DMS153 treated with DMSO at 0.1 percent for 48 hours (cell line): Measurements from ENCODE around the gene EIF3B.
"Not testable (repeated sequence)": the region's sequence is repeated elsewhere in the genome, so short reads cannot be mapped to it uniquely, and the experiment has no call there.

Source experiments
- DNase-seq: peaks from one replicate; lab custom pipeline; 2025; ENCODE audit not compliant: unreplicated experiment; lab: John Stamatoyannopoulos, UW

The EIF3B gene

DNA sequence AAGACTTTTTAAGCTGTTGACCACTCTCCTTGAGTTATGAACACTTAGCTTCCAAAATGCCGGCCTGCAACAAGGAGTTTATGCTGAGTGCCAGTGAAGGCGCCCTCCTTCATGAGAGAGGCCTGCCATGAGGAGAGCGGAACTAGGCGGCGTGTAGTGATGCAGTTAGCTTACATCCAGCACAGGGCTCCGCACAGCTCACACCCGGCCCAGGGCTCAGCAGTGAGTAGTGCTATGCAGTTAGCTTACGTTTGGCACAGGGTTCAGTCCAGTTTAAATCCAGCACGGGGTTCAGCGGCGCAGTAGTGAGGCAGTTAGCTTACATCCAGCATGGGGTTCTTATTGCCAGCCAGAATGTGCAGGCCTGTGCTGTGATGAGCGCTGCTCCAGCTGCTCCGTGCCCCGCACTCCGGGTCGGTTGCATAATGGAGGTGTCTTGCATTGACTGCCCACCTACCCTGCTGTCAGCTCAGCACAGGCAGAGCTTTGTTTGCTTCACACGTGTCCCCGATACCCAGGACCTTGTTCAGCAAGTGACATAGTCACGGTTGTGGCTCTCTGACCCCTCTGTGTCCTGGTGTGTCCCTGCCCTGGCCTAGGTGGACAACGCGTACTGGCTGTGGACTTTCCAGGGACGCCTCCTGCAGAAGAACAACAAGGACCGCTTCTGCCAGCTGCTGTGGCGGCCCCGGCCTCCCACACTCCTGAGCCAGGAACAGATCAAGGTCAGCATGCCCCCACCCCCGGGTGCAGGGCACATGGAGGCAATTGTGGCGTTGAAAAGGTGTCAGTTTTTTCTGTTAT lies 21.9 kb downstream of the EIF3B start:
- no peak for DNase-seq

GRCh38 chr7:2377492-2377891 lies 22.9 kb downstream of the EIF3B start:
- not testable (repeated sequence) for DNase-seq

- DNase-seq: not testable (repeated sequence)
Measured at GRCh38 chr7:2378125-2378524, 23.5 kb downstream of the EIF3B start.

DNA sequence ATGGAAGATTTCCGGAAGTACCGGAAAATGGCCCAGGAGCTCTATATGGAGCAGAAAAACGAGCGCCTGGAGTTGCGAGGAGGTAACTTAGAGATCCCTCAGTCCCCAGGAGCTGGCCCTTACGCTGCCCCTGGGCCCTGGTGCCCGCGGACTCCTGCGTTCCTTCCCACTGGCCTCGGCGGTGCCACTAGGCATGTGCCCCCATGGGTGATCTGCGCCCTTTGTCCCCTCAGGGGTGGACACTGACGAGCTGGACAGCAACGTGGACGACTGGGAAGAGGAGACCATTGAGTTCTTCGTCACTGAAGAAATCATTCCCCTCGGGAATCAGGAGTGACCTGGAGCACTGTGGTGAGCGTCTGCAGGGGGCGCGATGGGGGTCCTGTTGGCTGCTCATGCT lies 24.5 kb downstream of the EIF3B start:
- DNase-seq: no peak

GRCh38 chr7:2379821-2380450 lies 25.3 kb downstream of the EIF3B start:
- no peak for DNase-seq

GRCh38 chr7:2380461-2380860 lies 25.8 kb downstream of the EIF3B start:
- no peak for DNase-seq

DNA sequence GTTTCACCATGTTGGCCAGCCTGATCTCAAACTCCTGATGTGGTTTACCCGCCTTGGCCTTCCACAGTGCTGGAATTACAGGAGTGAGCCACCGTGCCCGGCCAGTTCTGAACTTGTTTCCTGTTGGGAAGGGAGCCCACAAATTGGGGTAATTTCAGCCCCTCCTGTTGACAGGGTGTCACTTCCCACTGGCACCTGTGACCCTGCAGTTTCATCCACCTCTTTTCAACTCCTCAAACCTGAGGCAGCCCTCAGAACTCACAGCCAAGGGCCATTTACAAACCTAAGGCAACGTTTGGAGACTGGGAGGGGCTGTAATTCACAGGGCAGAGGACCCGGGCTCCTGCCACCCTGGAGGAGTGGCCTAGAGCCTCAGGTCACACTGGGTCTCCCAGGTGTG lies 26.6 kb downstream of the EIF3B start:
- no peak for DNase-seq

DNA sequence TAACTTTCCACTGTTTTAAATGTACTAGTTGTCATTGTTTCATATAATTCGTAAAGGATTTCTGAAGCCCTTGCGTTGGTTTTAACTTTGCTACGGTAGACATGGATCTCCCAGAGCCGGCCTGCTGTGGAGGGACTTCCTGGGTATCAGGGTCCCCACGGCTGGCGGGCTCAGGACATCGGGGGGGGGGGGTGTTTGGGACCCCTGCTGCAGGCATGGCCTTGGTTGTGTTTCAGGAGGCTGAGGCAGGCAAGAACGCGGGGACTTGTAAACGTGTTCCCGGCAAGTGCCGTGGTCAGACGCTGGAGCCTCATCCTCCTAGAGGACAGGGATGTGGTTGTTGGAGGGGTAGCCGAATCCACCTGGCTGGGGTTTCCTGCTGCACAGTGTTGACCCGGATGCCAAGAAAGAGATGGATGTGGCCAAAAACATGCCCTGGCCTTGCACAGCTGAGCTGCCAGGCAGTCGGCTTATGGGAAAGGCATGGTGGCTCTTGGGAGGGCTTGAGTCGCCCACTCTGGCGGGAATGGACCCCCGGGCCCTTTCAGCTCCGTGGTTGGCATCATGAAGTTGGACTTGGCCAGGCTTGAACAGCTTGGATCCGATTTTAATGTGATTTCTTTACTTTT lies 27.4 kb downstream of the EIF3B start:
- no peak for DNase-seq

DNA sequence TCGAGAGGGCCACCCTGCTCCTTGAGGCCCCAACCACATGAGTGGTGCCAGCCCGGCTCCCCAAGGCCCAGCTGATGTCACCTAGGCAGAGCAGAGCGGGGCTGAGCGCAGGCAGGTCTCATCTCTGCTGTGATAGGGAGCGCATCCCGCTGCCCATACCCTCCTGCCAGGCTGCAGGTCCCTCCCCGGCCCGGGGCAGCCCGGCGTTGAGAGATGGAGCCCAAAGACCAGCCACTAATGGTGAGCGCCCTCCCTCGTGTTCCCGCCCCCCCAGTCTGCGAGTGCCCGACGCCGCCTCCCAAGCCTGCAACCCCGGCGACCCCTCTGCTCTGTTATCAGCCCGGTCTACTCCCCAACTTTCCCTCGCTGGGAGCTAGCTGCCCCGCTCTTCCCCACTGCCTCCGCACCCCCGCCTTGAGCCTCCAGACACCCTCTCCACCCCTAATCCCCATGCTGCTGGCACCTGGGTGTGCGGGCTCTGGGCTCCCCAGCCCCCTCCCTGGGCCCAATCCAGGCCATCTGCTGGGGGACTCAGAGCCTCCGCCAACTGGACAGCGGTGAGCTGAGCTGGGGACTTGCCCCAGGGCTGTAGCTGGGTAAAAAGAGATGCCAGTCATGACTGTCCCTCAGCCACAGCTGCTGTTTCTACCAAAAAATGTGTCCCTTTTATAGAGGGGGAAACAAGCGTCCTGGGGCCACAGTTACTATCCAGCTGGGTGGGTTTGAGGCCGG lies 29.1 kb downstream of the EIF3B start:
- DNase-seq: no peak

DNA sequence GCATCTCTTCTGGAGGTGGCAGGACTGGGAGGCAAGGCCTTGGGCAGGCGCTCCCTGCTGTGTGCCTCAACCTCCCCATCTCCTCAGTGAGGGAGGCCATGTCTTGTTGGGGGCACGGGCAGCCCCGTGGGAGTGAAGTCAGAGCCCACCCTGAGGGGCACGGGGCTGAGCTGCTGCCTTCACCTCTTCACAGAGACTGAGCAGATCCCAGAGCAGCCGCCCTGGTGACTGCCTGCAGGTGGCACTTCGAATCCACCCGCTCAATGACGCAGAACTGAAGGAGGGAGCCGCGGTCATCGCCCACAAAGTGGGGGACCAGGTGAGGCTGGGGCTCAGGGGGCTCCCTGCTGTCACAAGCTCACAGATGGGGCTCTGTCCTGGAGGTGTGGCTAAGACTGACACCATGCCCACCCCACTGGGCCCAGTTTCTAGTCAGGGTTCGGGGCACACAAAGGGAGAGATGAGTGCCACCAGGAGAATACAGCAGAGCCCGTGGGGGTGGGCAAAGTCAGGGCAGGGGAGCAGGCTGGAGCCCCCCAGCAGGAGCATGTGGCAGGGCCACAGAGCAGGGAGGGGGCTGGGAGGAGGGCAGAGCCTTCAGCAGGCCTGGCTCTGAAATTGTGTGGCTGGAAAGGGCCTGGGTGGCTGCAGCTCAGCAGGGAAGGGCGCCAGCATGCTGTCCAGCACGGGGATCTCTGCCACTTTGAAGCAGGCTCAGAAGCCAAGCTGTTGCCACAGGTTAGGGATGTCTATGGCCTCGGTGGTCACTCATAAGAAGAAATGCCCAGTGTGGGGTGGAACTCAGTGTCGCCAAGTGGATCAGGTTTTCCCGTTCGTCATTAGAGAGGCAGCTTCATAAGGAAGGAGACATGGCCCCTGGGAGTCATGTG lies 30.0 kb downstream of the EIF3B start:
- no peak for DNase-seq

DNA sequence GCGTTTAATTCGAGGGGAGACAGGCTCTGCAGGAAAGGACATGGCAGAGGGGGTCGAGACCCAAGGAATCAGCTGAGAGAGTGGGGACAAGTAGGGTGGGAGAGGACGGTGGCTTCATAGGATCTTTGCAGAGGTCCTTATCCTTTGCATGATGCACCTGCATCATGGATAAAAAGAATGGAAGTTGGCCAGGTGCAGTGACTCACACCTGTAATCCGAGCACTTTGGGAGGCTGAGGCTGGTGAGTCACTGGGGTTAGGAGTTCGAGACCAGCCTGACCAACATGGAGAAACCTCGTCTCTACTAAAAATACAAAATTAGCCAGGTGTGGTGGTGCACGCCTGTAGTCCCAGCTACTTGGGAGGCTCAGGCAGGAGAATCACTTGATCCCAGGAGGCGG lies 31.5 kb downstream of the EIF3B start:
- DNase-seq: not testable (repeated sequence)

GRCh38 chr7:2386964-2387669 lies 32.5 kb downstream of the EIF3B start:
- DNase-seq: no peak

- peak; percentile 54 for DNase-seq
Measured at GRCh38 chr7:2387897-2388636, 33.4 kb downstream of the EIF3B start.

DNA sequence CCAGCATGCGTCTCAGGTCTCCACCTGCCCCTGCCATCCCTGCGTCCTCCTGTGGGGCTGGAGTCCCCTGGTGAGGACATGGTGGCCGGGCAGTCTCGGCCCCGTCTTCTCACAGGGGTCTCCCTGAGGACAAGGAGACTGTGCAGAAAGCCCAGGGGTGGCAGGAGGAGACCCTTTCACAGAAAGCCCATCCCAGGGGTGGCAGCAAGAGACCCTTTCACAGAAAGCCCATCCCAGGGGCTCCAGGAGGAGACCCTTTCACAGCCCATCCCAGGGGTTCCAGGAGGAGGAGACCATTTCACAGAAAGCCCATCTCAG lies 34.0 kb downstream of the EIF3B start:
- no peak for DNase-seq

DNA sequence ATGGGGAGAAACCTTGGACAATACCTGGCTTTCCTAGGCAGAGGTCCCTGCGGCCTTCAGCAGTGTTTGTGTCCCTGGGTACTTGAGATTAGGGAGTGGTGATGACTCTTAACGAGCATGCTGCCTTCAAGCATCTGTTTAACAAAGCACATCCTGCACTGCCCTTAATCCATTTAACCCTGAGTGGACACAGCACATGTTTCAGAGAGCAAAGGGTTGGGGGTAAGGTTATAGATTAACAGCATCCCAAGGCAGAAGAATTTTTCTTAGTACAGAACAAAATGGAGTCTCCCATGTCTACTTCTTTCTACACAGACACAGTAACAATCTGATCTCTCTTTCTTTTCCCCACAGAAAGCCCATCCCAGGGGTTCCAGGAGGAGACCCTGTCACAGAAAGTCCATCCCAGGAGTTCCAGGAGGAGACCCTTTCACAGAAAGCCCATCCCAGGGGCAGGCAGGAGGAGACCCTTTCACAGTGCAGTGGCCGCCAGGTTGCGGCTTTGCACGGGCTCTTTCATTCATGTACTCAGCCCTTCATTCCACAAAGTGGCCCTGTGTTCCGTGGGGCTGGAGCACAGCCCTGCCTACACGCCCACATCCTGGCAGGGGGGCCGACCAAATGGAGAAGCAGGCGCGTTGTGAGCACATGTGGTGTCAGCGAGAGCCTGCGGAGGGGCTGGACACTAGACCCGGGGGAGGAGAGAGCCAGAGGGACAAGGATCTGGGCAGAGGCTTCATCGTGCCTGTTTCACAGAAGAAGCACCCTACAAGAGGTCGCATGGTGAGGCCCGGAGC lies 35.6 kb downstream of the EIF3B start:
- DNase-seq: not testable (repeated sequence)

- DNase-seq: no peak
Measured at GRCh38 chr7:2393706-2394105, 39.1 kb downstream of the EIF3B start.

DNA sequence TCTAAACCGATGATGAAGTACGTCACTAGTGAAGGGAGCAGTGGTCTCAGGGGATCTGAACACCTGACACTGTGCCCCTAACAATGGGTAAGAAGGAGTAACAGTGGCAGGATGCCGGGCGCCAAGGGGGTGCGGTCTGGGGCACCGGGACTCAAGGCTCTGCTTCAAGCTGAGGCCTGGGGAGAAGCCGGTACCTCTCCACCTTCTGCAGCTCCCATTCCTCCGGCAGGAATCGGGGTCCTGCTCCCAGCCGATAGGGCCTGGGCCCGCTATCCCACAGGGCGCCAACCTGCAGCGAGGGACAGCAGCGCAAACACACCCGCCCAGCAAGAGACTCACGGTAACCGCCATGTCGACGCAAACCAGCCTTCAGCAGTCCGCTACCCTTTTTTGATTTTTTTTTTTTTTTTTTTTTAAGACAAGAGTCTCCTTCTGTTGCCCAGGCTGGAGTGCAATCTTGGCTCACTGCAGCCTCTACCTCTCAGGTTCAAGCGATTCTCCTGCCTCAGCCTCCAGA lies 40.0 kb downstream of the EIF3B start:
- no peak for DNase-seq

GRCh38 chr7:2398506-2398905 lies 43.9 kb downstream of the EIF3B start:
- no peak for DNase-seq
